Ishikawa (cell line): ENCODE data around the gene CD151.
A peak's percentile ranks its signal among the peaks of the same experiment; 100 is the strongest.

Source experiments
- CEBPB ChIP-seq: IDR thresholded peaks from 2 replicates; pipeline ENCODE4 v1.6.1; 2012
- CREB1 ChIP-seq: IDR thresholded peaks from 2 replicates; pipeline ENCODE4 v1.6.1; 2012; ENCODE audit warnings: low read depth
- EGR1 ChIP-seq: IDR thresholded peaks from 2 replicates; pipeline ENCODE4 v1.6.1; 2012
- EP300 ChIP-seq: IDR thresholded peaks from 2 replicates; pipeline ENCODE4 v1.6.1; 2012; ENCODE audit warnings: borderline replicate concordance
- FOXM1 ChIP-seq: IDR thresholded peaks from 2 replicates; pipeline ENCODE4 v1.6.1; 2012; ENCODE audit warnings: low read depth, borderline replicate concordance
- MAX ChIP-seq: IDR thresholded peaks from 2 replicates; pipeline ENCODE4 v1.6.1; 2012
- NFIC ChIP-seq: IDR thresholded peaks from 2 replicates; pipeline ENCODE4 v1.6.1; 2012
- RAD21 ChIP-seq: IDR thresholded peaks from 2 replicates; pipeline ENCODE4 v1.6.1; 2012; ENCODE audit warnings: low read depth
- REST ChIP-seq: IDR thresholded peaks from 2 replicates; pipeline ENCODE4 v1.6.1; 2012; ENCODE audit warnings: low read depth, mild to moderate bottlenecking
- TAF1 ChIP-seq: IDR thresholded peaks from 2 replicates; pipeline ENCODE4 v1.6.1; 2012; ENCODE audit warnings: low read depth, mild to moderate bottlenecking
- TCF12 ChIP-seq: IDR thresholded peaks from 2 replicates; pipeline ENCODE4 v1.6.1; 2012; ENCODE audit warnings: low read depth
- TEAD4 ChIP-seq: IDR thresholded peaks from 2 replicates; pipeline ENCODE4 v1.6.1; 2012
- USF1 ChIP-seq: IDR thresholded peaks from 2 replicates; pipeline ENCODE4 v1.6.1; 2012
- YY1 ChIP-seq: IDR thresholded peaks from 2 replicates; pipeline ENCODE4 v1.6.1; 2012; ENCODE audit warnings: low read depth
- ZBTB7A ChIP-seq: IDR thresholded peaks from 2 replicates; pipeline ENCODE4 v1.6.1; 2012; ENCODE audit warnings: low read depth

The CD151 gene

GRCh38 chr11:866481-866880 lies 33.7 kb downstream of the CD151 start:
- TF ChIP-seq MAX: no peak
- no peak for TF ChIP-seq TAF1
- no peak for TF ChIP-seq ZBTB7A
- TF ChIP-seq NFIC: no peak

GRCh38 chr11:867856-868358 lies 35.2 kb downstream of the CD151 start:
- no peak for TF ChIP-seq TAF1
- no peak for TF ChIP-seq FOXM1
- no peak for TF ChIP-seq ZBTB7A
- no peak for TF ChIP-seq RAD21
- TF ChIP-seq YY1: no peak
- no peak for TF ChIP-seq TEAD4
- no peak for TF ChIP-seq CREB1
- TF ChIP-seq MAX: no peak
- TF ChIP-seq USF1: no peak
- no peak for TF ChIP-seq EGR1
- TF ChIP-seq NFIC: no peak
- no peak for TF ChIP-seq TCF12
- TF ChIP-seq EP300: no peak
- TF ChIP-seq REST: no peak
- no peak for TF ChIP-seq CEBPB

GRCh38 chr11:868394-868793 lies 35.6 kb downstream of the CD151 start:
- TF ChIP-seq EP300 (no peak), CREB1 (no peak)

GRCh38 chr11:868802-869201 lies 36.0 kb downstream of the CD151 start:
- TF ChIP-seq TEAD4 (no peak), YY1 (no peak), NFIC (no peak), REST (no peak), MAX (no peak), CREB1 (no peak), TAF1 (no peak), EP300 (no peak), RAD21 (no peak), ZBTB7A (no peak), CEBPB (no peak), TCF12 (no peak), USF1 (no peak), FOXM1 (no peak), EGR1 (no peak)

GRCh38 chr11:869399-870126 lies 36.8 kb downstream of the CD151 start:
- no peak for TF ChIP-seq CEBPB
- 0 out of 2 replicates have a peak, but pooled peaks have one; percentile 30 for TF ChIP-seq TCF12
- no peak for TF ChIP-seq USF1

GRCh38 chr11:870127-870413 lies 37.3 kb downstream of the CD151 start:
- no peak for TF ChIP-seq TAF1
- TF ChIP-seq CEBPB: no peak
- no peak for TF ChIP-seq MAX
- TF ChIP-seq TCF12: 0 out of 2 replicates have a peak, but pooled peaks have one; percentile 7
